H1 (cell line): ENCODE results near the gene WDFY4. TPM values are rescaled to one million over a fixed set of nuclear protein-coding genes. Genes with fewer than 3 reads are reported as not detected.

Source experiments
- CTCF ChIA-PET: fragments of 300-600 bp; sonication (Branson Sonifier 250); formaldehyde crosslinking; loops from one replicate; lab custom pipeline; 2021; ENCODE audit not compliant: partially characterized antibody; lab: Charles Lee
- POLR2A ChIA-PET: fragments of 300-600 bp; sonication (Branson Sonifier 250); formaldehyde crosslinking; loops from one replicate; lab custom pipeline; 2021; ENCODE audit warnings: inconsistent platforms; ENCODE audit not compliant: partially characterized antibody; lab: Charles Lee
- DNase-seq, 2 experiments: peaks; one replicate each; pipeline versions ENCODE4 v3.0.0 to v3.0.0-alpha.2; 2010 to 2022; ENCODE audit warnings: low spot score in 2 of 2, low read depth in 1 of 2, mixed read lengths in 1 of 2
- FAIRE-seq: peaks from 2 replicates; lab custom pipeline; 2011; peaks lifted over from hg19 to GRCh38; lab: Jason Lieb, UNC
- H2AFZ ChIP-seq: 2 replicates; pipeline ENCODE4 v1.8.1; 2012; ENCODE audit warnings: low read length, inconsistent platforms
- H2AK5ac ChIP-seq: 2 replicates; pipeline ENCODE4 v1.6.1; 2013; ENCODE audit warnings: low read depth, low read length
- H2BK120ac ChIP-seq: replicated peaks from 2 replicates; pipeline ENCODE3; 2013; ENCODE audit warnings: low read depth, low read length, inconsistent platforms
- H2BK12ac ChIP-seq: 2 replicates; pipeline ENCODE4 v1.6.1; 2013; ENCODE audit warnings: low read depth, low read length
- H2BK15ac ChIP-seq: 2 replicates; pipeline ENCODE4 v1.6.1; 2013; ENCODE audit warnings: low read length
- H2BK20ac ChIP-seq: 2 replicates; pipeline ENCODE4 v1.6.1; 2013; ENCODE audit warnings: low read length
- H2BK5ac ChIP-seq: 2 replicates; pipeline ENCODE4 v1.6.1; 2013; ENCODE audit warnings: low read depth, low read length
- H3K14ac ChIP-seq: 2 replicates; pipeline ENCODE4 v1.6.1; 2013; ENCODE audit warnings: inconsistent platforms; ENCODE audit not compliant: insufficient read length
- H3K18ac ChIP-seq: 2 replicates; pipeline ENCODE4 v1.6.1; 2013; ENCODE audit warnings: low read length; ENCODE audit errors: extremely low read depth
- H3K23ac ChIP-seq: 2 replicates; pipeline ENCODE4 v1.6.1; 2013; ENCODE audit warnings: inconsistent platforms; ENCODE audit not compliant: insufficient read length
- H3K23me2 ChIP-seq: 2 replicates; pipeline ENCODE4 v1.6.1; 2013; ENCODE audit warnings: low read depth, low read length
- H3K27ac ChIP-seq: 2 replicates; pipeline ENCODE4 v1.6.1; 2011; ENCODE audit warnings: low read depth, low read length, inconsistent platforms
- H3K27me3 ChIP-seq, 4 experiments: replicated peaks in 1 of 4; 1 replicate in 1 of 4; 2 replicates in 3 of 4; pipeline versions ENCODE4 v1.6.1 to v1.8.1; 2011 to 2013; ENCODE audit warnings: low read length in 3 of 4, mild to moderate bottlenecking in 3 of 4, inconsistent platforms in 2 of 4, mixed read lengths in 2 of 4, moderate library complexity in 1 of 4; ENCODE audit not compliant: control insufficient read depth in 3 of 4, insufficient read depth in 3 of 4; ENCODE audit errors: extremely low read depth in 1 of 4
- H3K36me3 ChIP-seq, 4 experiments: 2 replicates each; pipeline versions ENCODE4 v1.6.1 to v1.8.1; 2011 to 2013; ENCODE audit warnings: mild to moderate bottlenecking in 4 of 4, low read length in 3 of 4, moderate library complexity in 2 of 4, control low read depth in 1 of 4, inconsistent platforms in 1 of 4; ENCODE audit not compliant: insufficient read depth in 4 of 4, control insufficient read depth in 2 of 4
- H3K4ac ChIP-seq: replicated peaks from 2 replicates; pipeline ENCODE3; 2013; ENCODE audit warnings: low read length, low read depth, mixed read lengths, inconsistent platforms; ENCODE audit not compliant: insufficient read length
- H3K4me1 ChIP-seq, 4 experiments: replicated peaks in 1 of 4; 1 replicate in 1 of 4; 2 replicates in 3 of 4; pipeline versions ENCODE4 v1.6.1 to v1.8.1; 2011 to 2013; ENCODE audit warnings: low read length in 3 of 4, inconsistent platforms in 2 of 4, mixed read lengths in 1 of 4; ENCODE audit not compliant: insufficient read depth in 4 of 4, control insufficient read depth in 3 of 4
- H3K4me2 ChIP-seq, 2 experiments: 2 replicates each; pipeline versions ENCODE4 v1.6.1 to v1.8.1; 2011 to 2013; ENCODE audit warnings: low read depth in 2 of 2, low read length in 2 of 2, control low read depth in 1 of 2, inconsistent platforms in 1 of 2, mild to moderate bottlenecking in 1 of 2; ENCODE audit not compliant: insufficient read depth in 1 of 2
- H3K4me3 ChIP-seq, 4 experiments: fragments of 200-600, 300-600 bp in 1 of 4; sonication (generic), shearing (Covaris generic), sonication (Bioruptor Twin) in 1 of 4; 2 replicates each; pipeline versions ENCODE4 v1.5.1 to v1.8.1; 2011 to 2016; ENCODE audit warnings: low read length in 4 of 4, low read depth in 3 of 4, control low read depth in 2 of 4, inconsistent platforms in 2 of 4, mild to moderate bottlenecking in 2 of 4, mixed read lengths in 1 of 4, moderate library complexity in 1 of 4; ENCODE audit not compliant: insufficient read depth in 2 of 4; ENCODE audit errors: extremely low read depth in 1 of 4
- H3K56ac ChIP-seq: replicated peaks from 2 replicates; pipeline ENCODE3; 2013; ENCODE audit warnings: low read depth, mild to moderate bottlenecking, mixed read lengths, low read length, inconsistent platforms; ENCODE audit not compliant: insufficient read length
- H3K79me1 ChIP-seq: 2 replicates; pipeline ENCODE4 v1.6.1; 2013; ENCODE audit warnings: low read depth, low read length, control low read depth
- H3K79me2 ChIP-seq, 2 experiments: 2 replicates each; pipeline versions ENCODE4 v1.6.1 to v1.8.1; 2012 to 2013; ENCODE audit warnings: low read length in 2 of 2, mild to moderate bottlenecking in 2 of 2, inconsistent platforms in 1 of 2; ENCODE audit not compliant: insufficient read depth in 2 of 2, control insufficient read depth in 1 of 2
- H3K9ac ChIP-seq, 4 experiments: replicated peaks in 1 of 4; 1 replicate in 1 of 4; 2 replicates in 3 of 4; pipeline versions ENCODE4 v1.6.1 to v1.8.1; 2011 to 2013; ENCODE audit warnings: low read depth in 3 of 4, low read length in 3 of 4, control low read depth in 2 of 4, mild to moderate bottlenecking in 2 of 4, moderate library complexity in 2 of 4, inconsistent platforms in 1 of 4; ENCODE audit errors: extremely low read depth in 1 of 4
- H3K9me3 ChIP-seq, 2 experiments: 2 replicates each; pipeline versions ENCODE4 v1.6.1 to v1.8.1; 2012 to 2013; ENCODE audit warnings: mild to moderate bottlenecking in 2 of 2, moderate library complexity in 2 of 2, control low read depth in 1 of 2, inconsistent platforms in 1 of 2, low read depth in 1 of 2, low read length in 1 of 2, mixed read lengths in 1 of 2; ENCODE audit not compliant: insufficient read depth in 2 of 2
- H4K20me1 ChIP-seq, 2 experiments: replicated peaks in 1 of 2; 2 replicates each; pipeline versions ENCODE3 to v1.8.1; 2011 to 2013; ENCODE audit warnings: inconsistent platforms in 2 of 2, low read length in 2 of 2, mild to moderate bottlenecking in 1 of 2; ENCODE audit not compliant: insufficient read depth in 2 of 2, control insufficient read depth in 1 of 2
- H4K5ac ChIP-seq: 2 replicates; pipeline ENCODE4 v1.6.1; 2013; ENCODE audit warnings: low read length, low read depth, mixed read lengths, inconsistent platforms; ENCODE audit not compliant: insufficient read length
- H4K8ac ChIP-seq: 2 replicates; pipeline ENCODE4 v1.8.0; 2013; ENCODE audit warnings: mild to moderate bottlenecking, moderate library complexity, low read length, inconsistent platforms; ENCODE audit not compliant: insufficient read depth; ENCODE audit errors: extremely low read depth
- H4K91ac ChIP-seq: replicated peaks from 2 replicates; pipeline ENCODE3; 2013; ENCODE audit warnings: low read length, mixed read lengths, inconsistent platforms; ENCODE audit not compliant: insufficient read length
- EZH2 ChIP-seq: fragments of 200-600 bp; sonication (generic); IDR thresholded peaks from 2 replicates; pipeline ENCODE4 v1.7.1; 2012; ENCODE audit warnings: low read depth, mild to moderate bottlenecking, moderate library complexity, low read length, inconsistent platforms; ENCODE audit not compliant: severe bottlenecking
- HDAC2 ChIP-seq, 2 experiments: fragments of 300-600 bp in 1 of 2; sonication (generic) in 1 of 2; IDR thresholded peaks; 2 replicates each; pipeline ENCODE4 v1.6.1; 2011 to 2012; ENCODE audit warnings: low read depth in 2 of 2, low read length in 2 of 2, mild to moderate bottlenecking in 2 of 2, moderate library complexity in 2 of 2, borderline replicate concordance in 1 of 2, inconsistent platforms in 1 of 2
- POU5F1 ChIP-seq: IDR thresholded peaks from 2 replicates; pipeline ENCODE4 v1.6.1; 2011; ENCODE audit warnings: low read depth, mild to moderate bottlenecking, low read length, moderate library complexity
- RNF2 ChIP-seq: fragments of 200-900, 300-1000 bp; sonication (generic); IDR thresholded peaks from 2 replicates; pipeline ENCODE4 v1.7.1; 2016; ENCODE audit warnings: borderline replicate concordance, low read depth, mild to moderate bottlenecking, antibody characterized with exemption, low read length; ENCODE audit not compliant: poor library complexity, severe bottlenecking; ENCODE audit errors: missing control alignments
- SAP30 ChIP-seq: fragments of 300-600 bp; sonication (generic); IDR thresholded peaks from 2 replicates; pipeline ENCODE4 v1.7.1; 2012; ENCODE audit warnings: low read length, moderate library complexity, mild to moderate bottlenecking, inconsistent platforms; ENCODE audit not compliant: insufficient read depth, insufficient replicate concordance
- SP2 ChIP-seq: IDR thresholded peaks from 2 replicates; pipeline ENCODE4 v1.6.1; 2012; ENCODE audit warnings: mild to moderate bottlenecking, low read length, inconsistent platforms
- SP4 ChIP-seq: IDR thresholded peaks from 2 replicates; pipeline ENCODE4 v1.6.1; 2012; ENCODE audit warnings: low read length, inconsistent platforms
- SRF ChIP-seq: IDR thresholded peaks from 2 replicates; pipeline ENCODE4 v1.6.1; 2011; ENCODE audit warnings: mild to moderate bottlenecking, low read depth, low read length, moderate library complexity
- TEAD4 ChIP-seq: IDR thresholded peaks from 2 replicates; pipeline ENCODE4 v1.6.1; 2012; ENCODE audit warnings: low read depth, low read length, inconsistent platforms, mixed read lengths
- whole genome bisulfite sequencing, 2 experiments: shearing (Covaris generic) in 1 of 2; methylation state at CpG; one replicate each; pipeline versions ENCODE4 v1.1.6 to v1.1.7; 2013 to 2015; ENCODE audit warnings: low lambda C conversion rate in 2 of 2, mixed read lengths in 2 of 2, inconsistent platforms in 1 of 2, low coverage in 1 of 2, missing lambda C conversion rate in 1 of 2; ENCODE audit not compliant: insufficient replicate concordance in 2 of 2, insufficient coverage in 1 of 2, insufficient read length in 1 of 2; ENCODE audit errors: extremely low coverage in 1 of 2, missing lambda C conversion rate in 1 of 2; 5-methylcytosine and 5-hydroxymethylcytosine counted together
- polyA plus RNA-seq, 7 experiments: library from polyadenylated mRNA; depleted of rRNA in 3 of 7; stranded (reverse) in 5 of 7; unstranded in 2 of 7; fragments of >200 nt in 5 of 7; fragments of 200-250 nt in 2 of 7; gene quantifications; 1 replicate in 5 of 7; 2 replicates in 1 of 7; 4 replicates in 1 of 7; pipeline versions ENCODE4 v1.2.1 to v1.2.3, GENCODE V29; 2011 to 2013; ENCODE audit warnings: missing spikeins in 2 of 7, mixed read lengths in 2 of 7
- total RNA-seq: library from RNA; stranded (reverse); fragmentation: NEBNext Ultra II Directional; extraction: Animal tissue kit (Norgen Biotek cat#: 25700); gene quantifications from 2 replicates; pipeline ENCODE4 v1.2.1, GENCODE V29; 2021

Gene WDFY4
- total and polyA plus RNA-seq, 2 of the 8 experiments (the other 6 are each of a cell fraction or from before 2014, with no cell fraction given) = not detected

GRCh38 chr10:48958598-48959190 lies 274.0 kb downstream of the WDFY4 start:
- Histone ChIP-seq H3K27me3 (no peaks in the 10 kb centered on the region), H3K23me2 (no peaks in the 10 kb centered on the region), H3K9me3 (no peaks in the 10 kb centered on the region; a peak in 1 of 4 replicates), H3K79me2 (no peaks in the 10 kb centered on the region), H4K91ac (no peak overlapping the region), H3K27ac (no peak overlapping the region), H2AK5ac (no peak overlapping the region), H3K4me2 (no peak overlapping the region), H3K4me3 (no peak overlapping the region), H2BK15ac (no peak overlapping the region), H3K23ac (no peak overlapping the region), H3K79me1 (no peaks in the 10 kb centered on the region), H3K56ac (no peak overlapping the region), H2BK120ac (no peak overlapping the region), H3K4me1 (no peaks in the 10 kb centered on the region), H3K9ac (no peak overlapping the region), H4K20me1 (no peaks in the 10 kb centered on the region), H4K5ac (no peak overlapping the region), H3K4ac (no peak overlapping the region), H2BK12ac (no peak overlapping the region), H2AFZ (no peak overlapping the region), H3K36me3 (no peaks in the 10 kb centered on the region), H3K14ac (no peak overlapping the region), H4K8ac (no peak overlapping the region), H2BK20ac (no peak overlapping the region), H2BK5ac (no peak overlapping the region), H3K18ac (no peak overlapping the region)
- POLR2A ChIA-PET = no interaction called here
- 100% methylated on average over 1 of the region's 1 CpG; no CpG with 5 or more reads in 1 of the 2 experiments for WGBS, 2 experiments
- TF ChIP-seq SAP30 = no peak
- no peak for TF ChIP-seq SRF
- TF ChIP-seq TEAD4 = no peak
- TF ChIP-seq EZH2 = no peak
- TF ChIP-seq RNF2 = no peak
- no peak for TF ChIP-seq HDAC2 (IDR thresholded peaks at IDR 0.05; ENCODE audit: borderline replicate concordance in 1 of 2, low read depth in 2 of 2, low read length in 2 of 2)
- no peak for TF ChIP-seq SP4
- no peak for TF ChIP-seq POU5F1
- TF ChIP-seq SP2 = no peak
- DNase-seq = no peak
- CTCF ChIA-PET = interaction anchor here (0.6 to 1.0 kb wide), 2 partner anchors 13 to 206 kb away, joined by 3 read pairs; no protein-coding TSS in a partner anchor
- no peak for FAIRE-seq
